GM12878 (cell line): ENCODE results near the gene CLIP3. TPM values are rescaled to one million over a fixed set of nuclear protein-coding genes. Genes with fewer than 3 reads are reported as not detected.

Experiments used
- BCL11A ChIP-seq: IDR thresholded peaks from 2 replicates; pipeline ENCODE4 v1.6.1; 2011; ENCODE audit warnings: low read depth, low read length
- CEBPB ChIP-seq, 2 experiments: fragments of 150-350 bp in 1 of 2; IDR thresholded peaks; 2 replicates each; pipeline ENCODE4 v1.6.1; 2012 to 2014; ENCODE audit warnings: low read depth in 2 of 2, low read length in 2 of 2, borderline replicate concordance in 1 of 2, inconsistent platforms in 1 of 2
- DPF2 ChIP-seq: fragments of 450-650 bp; IDR thresholded peaks from 2 replicates; pipeline ENCODE4 v1.6.1; 2017; ENCODE audit warnings: mild to moderate bottlenecking
- FOXK2 ChIP-seq: fragments of 450-650 bp; IDR thresholded peaks from 2 replicates; pipeline ENCODE4 v1.6.1; 2017; ENCODE audit warnings: mild to moderate bottlenecking, moderate library complexity
- KDM1A ChIP-seq: fragments of 200-600 bp; sonication (generic); IDR thresholded peaks from 2 replicates; pipeline ENCODE4 v1.6.1; 2016; ENCODE audit warnings: borderline replicate concordance
- MYB ChIP-seq: fragments of 150-350 bp; IDR thresholded peaks from 2 replicates; pipeline ENCODE4 v1.6.1; 2014; ENCODE audit warnings: mild to moderate bottlenecking, low read depth, low read length, borderline replicate concordance
- POLR2A ChIP-seq: IDR thresholded peaks from 2 replicates; pipeline ENCODE4 v1.6.1; 2011; ENCODE audit warnings: low read depth, mild to moderate bottlenecking, low read length
- SPI1 ChIP-seq: IDR thresholded peaks from 2 replicates; pipeline ENCODE4 v1.6.1; 2011; ENCODE audit warnings: low read depth, mild to moderate bottlenecking, low read length, moderate library complexity, borderline replicate concordance; ENCODE audit not compliant: insufficient read depth
- STAT1 ChIP-seq: fragments of 450-650 bp; conservative IDR thresholded peaks from 2 replicates; pipeline ENCODE4 v1.6.1; 2014; ENCODE audit warnings: antibody characterized with exemption, mild to moderate bottlenecking
- polyA plus RNA-seq, 11 experiments: library from polyadenylated mRNA; depleted of rRNA in 4 of 11; unstranded in 6 of 11; stranded (reverse) in 5 of 11; fragments of >200 nt; fragmentation: Nextera tagmentation in 4 of 11; fragmentation: Illumina TruSeq in 1 of 11; extraction: Ambion mirVana in 4 of 11; extraction: Trizol in 1 of 11; gene quantifications; 1 replicate in 1 of 11; 2 replicates in 10 of 11; pipeline versions ENCODE4 v1.2.1 to v1.2.3, GENCODE V29; 2011 to 2016; ENCODE audit warnings: inconsistent platforms in 2 of 11, missing spikeins in 2 of 11, low read depth in 1 of 11
- total RNA-seq, 4 experiments: library from RNA; depleted of rRNA in 3 of 4; stranded (reverse); fragments of >200 nt in 3 of 4; fragmentation: Illumina TruSeq in 1 of 4; extraction: Trizol in 1 of 4; gene quantifications; 2 replicates each; pipeline versions ENCODE4 v1.2.1 to v1.2.3, GENCODE V29; 2013 to 2021
- TF ChIP-seq, protein P1 (sequence below): fragments of 450-650 bp; IDR thresholded peaks from 2 replicates; pipeline ENCODE4 v1.6.1; 2018; ENCODE audit warnings: borderline replicate concordance, mild to moderate bottlenecking; ENCODE audit not compliant: partially characterized antibody
- TF ChIP-seq, protein P2 (sequence below): IDR thresholded peaks from 2 replicates; pipeline ENCODE4 v1.6.1; 2012; ENCODE audit warnings: improper control_type of control experiment, low read depth, low read length; ENCODE audit not compliant: insufficient replicate concordance
- TF ChIP-seq, protein P3 (sequence below): IDR thresholded peaks from 2 replicates; pipeline ENCODE4 v1.6.1; 2012; ENCODE audit warnings: mild to moderate bottlenecking, low read depth, low read length
- TF ChIP-seq, protein P4 (sequence below): IDR thresholded peaks from 2 replicates; pipeline ENCODE4 v1.6.1; 2011; ENCODE audit warnings: low read depth, low read length, improper control_type of control experiment, borderline replicate concordance
- TF ChIP-seq, protein P5 (sequence below): fragments of 450-650 bp; IDR thresholded peaks from 2 replicates; pipeline ENCODE4 v1.6.1; 2017; ENCODE audit warnings: low read depth, mild to moderate bottlenecking, moderate library complexity

Gene CLIP3
- total and polyA plus RNA-seq, 10 of the 15 experiments (the other 5 are each of a cell fraction or from before 2014, with no cell fraction given), result 0.09 to 2.7 (median 0.45) TPM; not detected in 1

DNA sequence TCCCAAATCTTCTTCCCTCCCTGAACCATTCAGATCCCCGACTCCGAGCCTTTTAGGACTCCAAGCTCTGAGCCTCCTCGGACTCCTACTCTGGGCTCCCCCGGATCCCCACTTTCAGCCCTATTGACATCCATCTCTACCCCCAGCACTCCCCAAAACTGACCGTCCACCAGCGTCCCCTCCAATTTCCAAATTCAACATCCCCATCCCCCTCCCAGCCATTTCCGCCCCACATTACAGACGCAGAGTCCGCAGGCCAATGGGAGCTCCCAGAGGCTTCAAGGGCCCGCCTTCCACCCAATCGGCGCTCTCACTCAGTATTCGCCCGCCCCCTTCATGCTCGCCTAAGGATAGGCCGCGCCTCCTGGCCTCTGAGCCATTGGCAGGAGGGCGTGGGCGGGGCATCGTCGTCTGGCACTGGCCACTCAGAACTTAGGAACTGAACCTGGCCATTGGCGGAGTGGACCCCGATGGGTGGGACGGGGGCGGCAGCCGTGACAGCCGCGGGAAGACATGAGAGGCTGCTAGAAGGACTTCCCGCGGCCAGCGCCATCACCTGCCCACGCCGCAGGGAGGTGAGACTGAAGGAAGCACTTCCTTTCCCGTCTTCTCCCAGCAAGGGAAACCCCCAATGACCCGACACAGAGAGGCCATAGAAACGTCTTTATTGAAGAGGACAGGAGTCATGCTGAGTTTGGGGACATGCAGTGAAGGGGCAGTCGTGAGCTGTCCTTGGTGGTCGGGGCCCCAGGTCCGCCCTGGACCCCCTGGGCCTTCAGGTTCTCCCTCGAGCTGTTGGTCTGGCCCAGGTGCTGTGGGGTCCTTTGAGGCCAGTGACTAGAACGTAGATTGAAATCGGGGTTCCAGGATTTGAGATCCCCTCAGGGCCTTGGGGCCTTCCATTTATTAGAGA lies 18.4 kb downstream of the CLIP3 start, which contains the start of gene ALKBH6 (continued):
- TF ChIP-seq, protein P1, sequence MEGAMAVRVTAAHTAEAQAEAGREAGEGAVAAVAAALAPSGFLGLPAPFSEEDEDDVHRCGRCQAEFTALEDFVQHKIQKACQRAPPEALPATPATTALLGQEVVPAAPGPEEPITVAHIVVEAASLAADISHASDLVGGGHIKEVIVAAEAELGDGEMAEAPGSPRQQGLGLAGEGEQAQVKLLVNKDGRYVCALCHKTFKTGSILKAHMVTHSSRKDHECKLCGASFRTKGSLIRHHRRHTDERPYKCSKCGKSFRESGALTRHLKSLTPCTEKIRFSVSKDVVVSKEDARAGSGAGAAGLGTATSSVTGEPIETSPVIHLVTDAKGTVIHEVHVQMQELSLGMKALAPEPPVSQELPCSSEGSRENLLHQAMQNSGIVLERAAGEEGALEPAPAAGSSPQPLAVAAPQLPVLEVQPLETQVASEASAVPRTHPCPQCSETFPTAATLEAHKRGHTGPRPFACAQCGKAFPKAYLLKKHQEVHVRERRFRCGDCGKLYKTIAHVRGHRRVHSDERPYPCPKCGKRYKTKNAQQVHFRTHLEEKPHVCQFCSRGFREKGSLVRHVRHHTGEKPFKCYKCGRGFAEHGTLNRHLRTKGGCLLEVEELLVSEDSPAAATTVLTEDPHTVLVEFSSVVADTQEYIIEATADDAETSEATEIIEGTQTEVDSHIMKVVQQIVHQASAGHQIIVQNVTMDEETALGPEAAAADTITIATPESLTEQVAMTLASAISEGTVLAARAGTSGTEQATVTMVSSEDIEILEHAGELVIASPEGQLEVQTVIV, result peak; percentile 81
- TF ChIP-seq FOXK2 (no peak), SPI1 (peak; percentile 26; the same call in 1 of the 2 replicates), BCL11A (no peak), STAT1 (no peak; the same call in 1 of the 2 replicates), DPF2 (no peak), KDM1A (no peak), MYB (no peak), CEBPB (IDR thresholded peaks at IDR 0.05; ENCODE audit: borderline replicate concordance in 1 of 2, low read depth in 2 of 2, low read length in 2 of 2) (no peak), POLR2A (peak; percentile 90)
- TF ChIP-seq, protein P2, sequence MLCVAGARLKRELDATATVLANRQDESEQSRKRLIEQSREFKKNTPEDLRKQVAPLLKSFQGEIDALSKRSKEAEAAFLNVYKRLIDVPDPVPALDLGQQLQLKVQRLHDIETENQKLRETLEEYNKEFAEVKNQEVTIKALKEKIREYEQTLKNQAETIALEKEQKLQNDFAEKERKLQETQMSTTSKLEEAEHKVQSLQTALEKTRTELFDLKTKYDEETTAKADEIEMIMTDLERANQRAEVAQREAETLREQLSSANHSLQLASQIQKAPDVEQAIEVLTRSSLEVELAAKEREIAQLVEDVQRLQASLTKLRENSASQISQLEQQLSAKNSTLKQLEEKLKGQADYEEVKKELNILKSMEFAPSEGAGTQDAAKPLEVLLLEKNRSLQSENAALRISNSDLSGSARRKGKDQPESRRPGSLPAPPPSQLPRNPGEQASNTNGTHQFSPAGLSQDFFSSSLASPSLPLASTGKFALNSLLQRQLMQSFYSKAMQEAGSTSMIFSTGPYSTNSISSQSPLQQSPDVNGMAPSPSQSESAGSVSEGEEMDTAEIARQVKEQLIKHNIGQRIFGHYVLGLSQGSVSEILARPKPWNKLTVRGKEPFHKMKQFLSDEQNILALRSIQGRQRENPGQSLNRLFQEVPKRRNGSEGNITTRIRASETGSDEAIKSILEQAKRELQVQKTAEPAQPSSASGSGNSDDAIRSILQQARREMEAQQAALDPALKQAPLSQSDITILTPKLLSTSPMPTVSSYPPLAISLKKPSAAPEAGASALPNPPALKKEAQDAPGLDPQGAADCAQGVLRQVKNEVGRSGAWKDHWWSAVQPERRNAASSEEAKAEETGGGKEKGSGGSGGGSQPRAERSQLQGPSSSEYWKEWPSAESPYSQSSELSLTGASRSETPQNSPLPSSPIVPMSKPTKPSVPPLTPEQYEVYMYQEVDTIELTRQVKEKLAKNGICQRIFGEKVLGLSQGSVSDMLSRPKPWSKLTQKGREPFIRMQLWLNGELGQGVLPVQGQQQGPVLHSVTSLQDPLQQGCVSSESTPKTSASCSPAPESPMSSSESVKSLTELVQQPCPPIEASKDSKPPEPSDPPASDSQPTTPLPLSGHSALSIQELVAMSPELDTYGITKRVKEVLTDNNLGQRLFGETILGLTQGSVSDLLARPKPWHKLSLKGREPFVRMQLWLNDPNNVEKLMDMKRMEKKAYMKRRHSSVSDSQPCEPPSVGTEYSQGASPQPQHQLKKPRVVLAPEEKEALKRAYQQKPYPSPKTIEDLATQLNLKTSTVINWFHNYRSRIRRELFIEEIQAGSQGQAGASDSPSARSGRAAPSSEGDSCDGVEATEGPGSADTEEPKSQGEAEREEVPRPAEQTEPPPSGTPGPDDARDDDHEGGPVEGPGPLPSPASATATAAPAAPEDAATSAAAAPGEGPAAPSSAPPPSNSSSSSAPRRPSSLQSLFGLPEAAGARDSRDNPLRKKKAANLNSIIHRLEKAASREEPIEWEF, result no peak
- TF ChIP-seq, protein P3, sequence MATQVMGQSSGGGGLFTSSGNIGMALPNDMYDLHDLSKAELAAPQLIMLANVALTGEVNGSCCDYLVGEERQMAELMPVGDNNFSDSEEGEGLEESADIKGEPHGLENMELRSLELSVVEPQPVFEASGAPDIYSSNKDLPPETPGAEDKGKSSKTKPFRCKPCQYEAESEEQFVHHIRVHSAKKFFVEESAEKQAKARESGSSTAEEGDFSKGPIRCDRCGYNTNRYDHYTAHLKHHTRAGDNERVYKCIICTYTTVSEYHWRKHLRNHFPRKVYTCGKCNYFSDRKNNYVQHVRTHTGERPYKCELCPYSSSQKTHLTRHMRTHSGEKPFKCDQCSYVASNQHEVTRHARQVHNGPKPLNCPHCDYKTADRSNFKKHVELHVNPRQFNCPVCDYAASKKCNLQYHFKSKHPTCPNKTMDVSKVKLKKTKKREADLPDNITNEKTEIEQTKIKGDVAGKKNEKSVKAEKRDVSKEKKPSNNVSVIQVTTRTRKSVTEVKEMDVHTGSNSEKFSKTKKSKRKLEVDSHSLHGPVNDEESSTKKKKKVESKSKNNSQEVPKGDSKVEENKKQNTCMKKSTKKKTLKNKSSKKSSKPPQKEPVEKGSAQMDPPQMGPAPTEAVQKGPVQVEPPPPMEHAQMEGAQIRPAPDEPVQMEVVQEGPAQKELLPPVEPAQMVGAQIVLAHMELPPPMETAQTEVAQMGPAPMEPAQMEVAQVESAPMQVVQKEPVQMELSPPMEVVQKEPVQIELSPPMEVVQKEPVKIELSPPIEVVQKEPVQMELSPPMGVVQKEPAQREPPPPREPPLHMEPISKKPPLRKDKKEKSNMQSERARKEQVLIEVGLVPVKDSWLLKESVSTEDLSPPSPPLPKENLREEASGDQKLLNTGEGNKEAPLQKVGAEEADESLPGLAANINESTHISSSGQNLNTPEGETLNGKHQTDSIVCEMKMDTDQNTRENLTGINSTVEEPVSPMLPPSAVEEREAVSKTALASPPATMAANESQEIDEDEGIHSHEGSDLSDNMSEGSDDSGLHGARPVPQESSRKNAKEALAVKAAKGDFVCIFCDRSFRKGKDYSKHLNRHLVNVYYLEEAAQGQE, result peak; percentile 64; the same call in 1 of the 2 replicates
- TF ChIP-seq, protein P4, sequence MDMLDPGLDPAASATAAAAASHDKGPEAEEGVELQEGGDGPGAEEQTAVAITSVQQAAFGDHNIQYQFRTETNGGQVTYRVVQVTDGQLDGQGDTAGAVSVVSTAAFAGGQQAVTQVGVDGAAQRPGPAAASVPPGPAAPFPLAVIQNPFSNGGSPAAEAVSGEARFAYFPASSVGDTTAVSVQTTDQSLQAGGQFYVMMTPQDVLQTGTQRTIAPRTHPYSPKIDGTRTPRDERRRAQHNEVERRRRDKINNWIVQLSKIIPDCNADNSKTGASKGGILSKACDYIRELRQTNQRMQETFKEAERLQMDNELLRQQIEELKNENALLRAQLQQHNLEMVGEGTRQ, result no peak
- TF ChIP-seq, protein P5, sequence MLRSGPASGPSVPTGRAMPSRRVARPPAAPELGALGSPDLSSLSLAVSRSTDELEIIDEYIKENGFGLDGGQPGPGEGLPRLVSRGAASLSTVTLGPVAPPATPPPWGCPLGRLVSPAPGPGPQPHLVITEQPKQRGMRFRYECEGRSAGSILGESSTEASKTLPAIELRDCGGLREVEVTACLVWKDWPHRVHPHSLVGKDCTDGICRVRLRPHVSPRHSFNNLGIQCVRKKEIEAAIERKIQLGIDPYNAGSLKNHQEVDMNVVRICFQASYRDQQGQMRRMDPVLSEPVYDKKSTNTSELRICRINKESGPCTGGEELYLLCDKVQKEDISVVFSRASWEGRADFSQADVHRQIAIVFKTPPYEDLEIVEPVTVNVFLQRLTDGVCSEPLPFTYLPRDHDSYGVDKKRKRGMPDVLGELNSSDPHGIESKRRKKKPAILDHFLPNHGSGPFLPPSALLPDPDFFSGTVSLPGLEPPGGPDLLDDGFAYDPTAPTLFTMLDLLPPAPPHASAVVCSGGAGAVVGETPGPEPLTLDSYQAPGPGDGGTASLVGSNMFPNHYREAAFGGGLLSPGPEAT, result peak; percentile 74
